ENCODE results near the gene SLC23A3.

SLC23A3 gene

DNA sequence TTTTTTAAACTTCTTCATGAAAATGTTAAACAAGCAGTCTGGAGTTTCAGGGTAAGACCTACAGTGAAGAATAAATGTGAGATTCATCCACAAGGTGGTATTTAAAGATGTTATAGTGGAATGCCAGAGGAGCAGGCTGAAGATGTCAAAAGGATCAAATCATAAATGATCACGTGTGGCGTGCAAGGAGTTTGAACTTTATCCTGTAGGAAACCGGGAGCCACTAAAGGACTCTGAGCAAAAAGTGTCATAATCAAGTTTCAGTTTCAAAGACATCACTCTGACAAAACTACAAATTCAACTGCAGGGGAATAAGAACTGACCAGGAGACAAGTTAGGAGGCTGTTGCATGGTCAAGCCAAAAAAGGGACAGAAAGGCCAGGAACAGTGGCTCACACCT lies 29.1 kb downstream of the SLC23A3 start:
- DNase-seq, result no peak

GRCh38 chr2:219133976-219134375 lies 35.9 kb downstream of the SLC23A3 start:
- no peak for DNase-seq

GRCh38 chr2:219131744-219132143 lies 38.1 kb downstream of the SLC23A3 start:
- DNase-seq, result no peak

GRCh38 chr2:219131327-219131726 lies 38.5 kb downstream of the SLC23A3 start:
- DNase-seq, result no peak

DNA sequence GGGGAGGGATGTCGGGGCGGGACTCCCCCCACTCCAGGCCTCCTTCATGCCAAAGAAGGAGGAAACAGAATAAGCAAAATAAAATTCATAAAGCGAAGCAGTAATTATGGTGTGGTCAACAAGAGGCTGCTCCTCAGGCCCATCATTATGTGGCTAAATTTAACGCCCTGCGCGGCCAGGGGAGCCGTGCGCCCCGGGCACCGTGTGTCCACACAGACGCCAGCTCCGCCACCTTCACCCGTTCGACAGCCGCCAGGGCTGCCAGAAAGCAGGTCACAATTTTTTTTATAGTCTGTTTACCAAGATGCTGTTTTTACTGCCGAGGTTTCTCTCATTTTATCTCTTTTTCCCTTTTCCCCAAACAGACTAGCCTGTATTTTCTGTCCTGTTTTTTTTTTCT lies 40.2 kb downstream of the SLC23A3 start:
- DNase-seq, result no peak

- DNase-seq, result no peak
These were observed 41.4 kb downstream of the SLC23A3 start for GRCh38 chr2:219128396-219128795.

DNA sequence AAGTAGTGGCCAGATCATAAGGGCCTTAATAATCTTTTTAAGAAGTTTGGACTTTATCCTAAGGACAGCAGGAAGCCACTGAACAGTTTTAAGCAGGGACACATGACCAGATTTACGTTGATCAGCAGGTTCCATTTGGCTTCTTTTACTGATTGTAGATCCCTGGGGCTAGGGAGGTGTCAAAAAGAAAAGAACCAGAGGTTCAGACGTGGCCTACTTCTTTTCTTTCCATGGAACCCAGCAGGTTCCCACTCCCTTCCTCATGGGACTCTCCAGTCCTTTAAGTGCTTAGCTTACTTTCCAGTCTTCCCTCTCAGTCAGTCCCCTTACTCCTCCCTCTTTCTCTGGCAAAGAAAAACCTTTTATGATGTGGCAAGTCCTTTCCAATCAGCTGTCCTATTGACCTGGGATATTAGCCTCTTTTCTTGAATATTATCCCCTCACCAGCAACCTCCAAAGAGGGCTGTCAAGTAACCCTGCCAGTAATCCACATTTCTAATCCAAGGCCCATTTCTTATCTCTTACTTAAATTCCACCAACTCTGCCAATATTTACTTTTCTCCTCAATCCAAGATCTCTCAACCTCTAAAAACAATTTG lies 42.7 kb downstream of the SLC23A3 start:
- no peak for DNase-seq

- DNase-seq, result no peak
These were observed 43.3 kb downstream of the SLC23A3 start for GRCh38 chr2:219126555-219126954.

DNA sequence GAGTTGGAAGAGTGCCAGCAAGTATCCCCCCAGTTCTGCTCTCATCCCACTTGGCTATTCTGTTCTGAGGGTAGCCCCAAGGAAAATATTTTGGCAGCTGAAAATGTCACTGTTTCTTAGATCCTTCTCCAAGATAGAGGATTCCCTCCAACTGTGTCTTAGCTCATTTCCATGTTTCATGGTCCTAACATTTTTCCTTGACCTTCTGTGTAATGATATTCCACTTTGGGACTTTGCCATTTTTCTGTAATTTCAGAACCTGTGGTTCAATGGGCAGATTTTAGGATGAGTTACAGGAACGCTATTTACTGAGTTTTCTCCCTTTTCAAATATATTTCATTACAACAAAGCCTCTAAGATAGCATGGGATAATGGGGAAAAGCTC lies 44.0 kb downstream of the SLC23A3 start:
- DNase-seq, result no peak

DNA sequence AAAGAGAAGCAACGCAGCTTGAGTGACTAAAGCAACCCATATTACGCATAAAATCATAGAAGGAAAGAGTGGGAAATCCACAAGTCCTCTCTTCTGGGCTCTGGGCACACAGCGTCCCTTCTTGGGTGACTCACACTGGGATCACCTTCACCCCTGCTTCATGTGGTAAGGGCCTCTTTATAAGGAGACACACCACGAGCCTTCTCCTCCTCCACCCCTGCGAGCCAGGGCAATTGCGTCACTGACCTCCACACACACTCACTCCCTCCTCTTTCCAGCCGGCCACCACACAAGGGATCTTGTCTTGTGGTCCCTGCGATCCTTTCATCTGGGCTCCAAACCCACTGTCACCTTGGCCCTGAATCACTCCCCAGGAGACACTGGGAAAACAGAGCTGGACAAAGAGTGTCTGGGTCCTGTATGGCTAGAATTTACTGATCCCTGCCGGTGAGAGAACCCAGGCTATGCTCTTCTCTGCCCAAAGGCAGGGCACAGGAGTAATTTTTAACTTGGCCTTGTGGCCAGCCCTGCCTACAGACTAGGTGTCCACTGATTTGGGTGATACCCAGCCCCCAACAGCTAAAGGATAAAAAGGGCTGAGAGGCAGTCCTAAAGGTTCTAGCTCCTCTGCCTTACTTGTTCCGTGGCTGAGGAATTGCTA lies 44.5 kb downstream of the SLC23A3 start:
- peak; percentile 42 for DNase-seq

GRCh38 chr2:219124381-219125110 lies 45.3 kb downstream of the SLC23A3 start:
- no peak for DNase-seq

GRCh38 chr2:219123356-219124135 lies 46.3 kb downstream of the SLC23A3 start:
- no peak for DNase-seq

GRCh38 chr2:219122202-219122980 lies 47.4 kb downstream of the SLC23A3 start:
- DNase-seq, result no peak

- no peak for DNase-seq
These were observed 49.7 kb downstream of the SLC23A3 start for GRCh38 chr2:219120082-219120481.

DNA sequence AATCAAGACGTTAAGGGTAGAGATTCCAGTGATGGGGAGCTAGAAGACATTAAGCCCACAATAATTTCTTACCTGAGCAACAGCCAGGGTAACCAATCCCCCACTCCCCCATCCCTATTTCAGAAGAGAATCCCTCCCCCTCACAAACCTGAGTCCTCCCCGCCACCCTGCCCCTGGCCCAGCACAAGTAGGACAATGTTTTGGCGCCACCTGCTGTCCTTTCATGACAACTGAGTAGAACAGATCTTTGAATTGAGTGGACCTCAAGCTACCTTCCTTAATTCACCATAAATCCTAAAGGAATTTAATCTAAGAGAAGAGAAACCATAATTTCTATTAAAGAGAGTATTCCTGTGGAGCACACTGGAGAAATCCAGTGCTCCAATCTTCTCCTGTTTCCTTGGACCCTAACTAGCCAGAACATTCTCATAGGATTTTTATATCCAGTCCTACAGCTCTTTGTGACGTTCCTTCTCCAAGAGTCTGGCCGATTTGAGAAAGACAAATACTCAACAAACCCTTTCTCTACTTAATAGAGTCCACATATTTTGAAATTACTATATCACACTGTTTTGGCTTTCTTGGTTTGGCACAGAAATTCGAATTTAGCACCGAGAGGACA lies 50.3 kb downstream of the SLC23A3 start:
- peak; percentile 42 for DNase-seq

DNA sequence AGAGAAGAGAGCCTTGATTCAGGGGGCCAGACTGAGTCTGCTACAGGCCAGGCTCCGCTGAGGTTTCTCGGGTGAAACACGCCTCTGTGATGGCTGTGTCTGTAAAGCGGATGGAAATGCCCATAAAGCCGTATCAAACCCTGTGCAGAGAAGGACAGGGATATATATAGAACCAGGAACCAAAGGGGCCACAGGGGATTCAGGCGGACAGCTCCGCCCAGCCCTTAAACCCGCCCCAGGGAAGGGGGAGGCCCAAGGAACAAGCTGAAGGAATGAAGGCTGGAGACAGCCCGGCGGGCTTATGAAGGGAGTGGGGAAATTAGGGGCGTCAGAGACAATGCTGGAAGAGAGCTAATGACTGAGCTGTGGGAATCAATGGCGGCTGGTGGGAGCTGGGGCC lies 51.3 kb downstream of the SLC23A3 start:
- DNase-seq, result no peak

DNA sequence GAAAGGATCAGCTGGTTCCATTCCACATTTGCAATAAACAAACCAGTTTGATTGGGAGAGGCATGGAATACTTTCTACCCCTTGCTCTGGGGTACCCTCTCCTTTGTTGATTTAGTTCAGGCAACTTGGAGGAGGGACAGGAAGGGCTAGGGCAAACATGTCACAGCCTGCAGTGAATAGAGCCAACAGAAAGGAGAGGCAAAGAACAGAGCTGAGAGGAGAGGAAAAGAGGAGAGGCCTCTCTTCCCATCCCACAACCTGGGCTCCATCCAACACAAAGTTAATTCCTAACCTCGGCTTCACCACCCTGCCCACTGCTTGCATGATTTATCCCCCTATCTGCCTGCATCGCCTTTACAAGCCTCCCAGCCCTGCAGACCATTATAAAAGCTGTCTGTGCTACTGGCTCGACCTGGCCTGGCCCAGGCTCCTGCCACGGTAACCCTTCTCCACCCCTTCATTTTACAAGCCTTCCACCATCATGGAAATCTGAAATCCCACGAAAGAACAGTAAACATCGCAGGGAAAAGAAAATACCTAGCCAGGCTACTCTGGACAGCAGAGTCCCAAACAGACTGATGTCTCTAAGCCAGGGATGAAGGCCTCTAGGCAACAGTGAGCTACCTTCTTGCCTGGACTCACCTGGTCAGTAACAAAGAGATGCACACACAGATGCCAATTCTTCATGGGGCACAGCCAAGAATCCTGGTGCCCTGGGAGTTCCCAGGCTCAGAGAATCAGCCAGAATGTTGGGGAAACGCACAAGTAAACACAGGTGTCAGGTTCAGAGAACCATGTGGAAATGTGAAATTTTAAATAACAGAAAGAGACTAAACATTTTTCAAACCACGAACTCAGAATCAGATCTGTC lies 52.8 kb downstream of the SLC23A3 start:
- DNase-seq, result no peak

GRCh38 chr2:219112651-219113338 lies 57.0 kb downstream of the SLC23A3 start:
- DNase-seq, result no peak

DNA sequence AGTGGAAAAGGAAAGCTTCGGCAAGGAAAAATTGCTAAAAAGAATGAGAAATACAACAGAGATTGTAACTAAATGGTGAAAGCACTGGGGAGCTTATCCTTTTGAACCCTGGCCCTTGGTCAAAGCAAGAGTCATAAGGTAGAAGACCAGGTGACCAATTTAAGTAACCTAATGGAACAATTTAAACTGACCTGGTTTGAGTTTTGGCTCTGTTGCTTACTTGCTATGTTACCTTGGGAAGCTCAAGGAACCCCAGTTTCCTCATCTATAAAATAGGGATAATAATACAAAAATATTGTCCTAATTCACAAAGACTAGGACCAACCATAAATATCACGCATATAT lies 57.8 kb downstream of the SLC23A3 start:
- no peak for DNase-seq
